ENCODE results near the gene CXorf38.
A peak's percentile ranks its signal among the peaks of the same experiment; 100 is the strongest.

Gene CXorf38, protein sequence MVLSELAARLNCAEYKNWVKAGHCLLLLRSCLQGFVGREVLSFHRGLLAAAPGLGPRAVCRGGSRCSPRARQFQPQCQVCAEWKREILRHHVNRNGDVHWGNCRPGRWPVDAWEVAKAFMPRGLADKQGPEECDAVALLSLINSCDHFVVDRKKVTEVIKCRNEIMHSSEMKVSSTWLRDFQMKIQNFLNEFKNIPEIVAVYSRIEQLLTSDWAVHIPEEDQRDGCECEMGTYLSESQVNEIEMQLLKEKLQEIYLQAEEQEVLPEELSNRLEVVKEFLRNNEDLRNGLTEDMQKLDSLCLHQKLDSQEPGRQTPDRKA

DNA sequence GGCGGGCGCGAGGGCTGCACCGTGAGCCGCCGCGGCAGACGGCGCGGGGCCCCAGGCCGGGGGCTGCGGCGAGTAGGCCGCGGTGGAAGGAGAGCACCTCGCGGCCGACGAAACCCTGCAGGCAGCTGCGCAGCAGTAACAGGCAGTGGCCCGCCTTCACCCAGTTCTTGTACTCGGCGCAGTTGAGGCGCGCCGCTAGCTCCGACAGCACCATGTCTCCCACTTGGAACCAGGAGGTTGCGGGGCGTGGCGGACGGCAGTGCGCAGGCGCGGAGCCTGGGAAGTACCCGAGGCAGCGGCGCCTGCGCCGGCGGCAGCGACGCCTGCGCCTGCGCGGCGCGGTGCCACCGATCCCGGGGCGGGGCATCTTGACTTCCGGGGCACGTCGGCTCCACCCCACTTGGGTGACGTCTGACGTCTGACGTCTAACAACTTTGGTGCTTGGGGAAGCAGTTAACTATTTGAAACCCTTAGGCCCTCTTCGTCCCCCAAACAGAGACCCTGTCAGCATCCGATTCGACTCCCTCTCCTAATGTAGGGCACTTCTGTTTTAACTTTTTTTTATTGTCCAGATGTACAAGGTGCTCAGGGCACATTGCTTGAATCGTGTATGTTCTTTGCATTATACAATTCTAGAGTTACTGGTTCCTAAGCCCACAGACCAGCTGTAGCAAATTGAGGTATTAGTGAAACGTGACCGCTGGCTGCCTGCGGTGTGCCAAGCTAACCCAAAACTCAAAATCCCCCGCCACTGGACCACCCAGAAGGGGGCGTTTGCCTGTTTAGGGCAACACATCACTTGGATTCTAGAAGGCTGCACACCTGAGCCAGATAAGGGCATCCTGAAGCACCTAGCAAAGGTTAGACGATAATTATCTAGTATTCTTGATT lies at the start of gene CXorf38:
Gene CXorf38 (minus strand): TSS at position 255 of the 891 bp plus-strand sequence. CDS start 41 bp downstream, at position 214.
- peak; percentile 93 for DNase-seq

DNA sequence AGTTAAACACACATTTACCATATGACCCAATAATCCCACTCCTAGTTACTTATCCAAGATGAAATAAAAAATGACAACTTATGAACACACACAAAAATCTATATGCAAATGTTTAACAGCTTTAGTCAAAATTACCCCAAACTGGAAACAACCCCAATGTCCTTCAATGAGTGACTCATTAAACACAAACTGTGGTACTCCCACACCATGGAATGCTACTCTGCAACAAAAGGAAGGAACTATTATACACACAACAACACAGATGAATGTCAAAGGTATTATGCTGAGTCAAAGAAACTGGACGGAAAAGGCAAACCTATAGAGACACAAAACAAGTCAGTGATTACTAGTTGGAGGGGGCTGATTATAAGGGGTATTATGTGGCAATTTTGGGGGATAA lies 47.4 kb upstream of the CXorf38 start:
- no peak for DNase-seq

DNA sequence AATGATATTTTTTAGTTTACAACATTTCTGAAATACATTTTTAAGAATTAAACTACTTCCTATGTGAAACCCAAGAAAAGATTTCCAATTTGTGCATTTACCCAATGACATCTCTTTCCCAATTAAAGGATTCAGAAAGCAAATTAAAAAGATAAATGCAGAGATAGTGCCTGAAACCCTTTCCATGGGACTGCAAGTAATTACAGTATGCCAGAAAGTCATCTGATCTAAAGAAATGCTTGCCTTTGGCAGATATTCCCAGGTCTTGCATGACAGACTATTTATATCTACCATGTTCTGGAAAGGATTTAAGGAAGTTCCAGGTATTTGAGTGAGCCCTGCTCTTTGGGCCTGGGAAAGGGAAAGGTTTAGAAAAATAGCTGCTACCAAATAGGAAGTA lies 41.6 kb upstream of the CXorf38 start:
- no peak for DNase-seq

DNA sequence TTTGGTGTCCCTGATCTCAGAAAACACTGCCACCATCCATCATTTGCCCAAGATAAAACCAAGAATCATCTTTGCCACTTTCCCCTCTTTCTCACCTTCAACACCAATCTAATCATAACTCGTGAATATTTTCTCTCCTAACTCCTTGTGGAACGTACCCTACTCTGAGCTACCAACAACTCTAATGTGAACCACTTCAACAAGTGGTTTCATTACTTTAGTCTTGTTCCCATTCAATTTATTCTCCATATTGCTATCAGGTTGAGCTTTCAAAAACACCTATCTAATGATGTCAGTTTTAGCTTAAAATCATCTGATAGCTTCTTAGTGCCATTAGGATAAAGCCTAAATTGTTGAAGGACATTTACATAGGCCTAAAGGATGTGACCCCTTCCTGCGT lies 39.8 kb upstream of the CXorf38 start:
- no peak for DNase-seq

DNA sequence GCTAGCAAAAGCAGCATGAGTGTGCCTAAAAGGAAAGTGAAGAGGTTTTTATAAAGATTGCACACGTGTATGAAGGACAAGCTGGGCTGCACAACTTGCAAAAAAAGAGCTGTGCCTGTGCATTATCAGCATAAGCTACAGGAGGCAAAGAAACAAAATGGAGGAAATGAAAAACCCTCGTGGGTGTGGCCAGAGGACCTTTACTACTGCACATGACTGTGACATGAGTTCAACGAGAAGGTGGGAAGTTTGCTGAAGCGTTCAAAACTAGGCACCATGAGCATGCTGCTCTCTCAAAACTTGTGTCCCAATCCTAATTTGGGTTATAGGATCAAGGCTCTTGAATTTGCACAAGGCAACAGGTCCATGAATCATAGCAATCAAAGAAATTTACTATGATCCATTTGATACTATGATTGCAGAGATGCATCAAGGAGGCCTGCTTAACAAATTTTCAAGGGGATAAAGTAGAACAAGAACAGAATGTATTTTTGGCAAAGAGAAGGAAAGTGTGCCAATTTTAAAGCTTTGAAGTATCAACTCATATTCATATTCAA lies 38.1 kb upstream of the CXorf38 start:
- no peak for DNase-seq

DNA sequence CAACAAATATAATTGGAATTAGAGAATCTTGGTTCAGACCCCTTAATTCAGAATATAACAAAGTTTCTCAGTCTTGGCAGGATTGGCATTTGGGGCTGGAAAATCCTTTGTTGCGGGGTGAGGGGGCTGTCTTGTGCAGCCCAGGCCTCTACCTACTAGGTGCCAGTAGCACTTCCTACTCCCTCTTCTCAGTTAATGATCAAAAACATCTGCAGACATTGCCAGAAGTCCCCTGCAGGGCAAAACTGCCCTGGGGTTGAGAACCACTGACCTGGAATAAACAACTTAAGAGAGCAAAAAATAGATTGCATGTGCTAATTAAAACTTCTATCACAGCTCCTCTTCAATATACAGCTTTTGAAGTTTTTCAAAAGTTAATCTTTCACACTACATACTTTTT lies 36.7 kb upstream of the CXorf38 start:
- no peak for DNase-seq

DNA sequence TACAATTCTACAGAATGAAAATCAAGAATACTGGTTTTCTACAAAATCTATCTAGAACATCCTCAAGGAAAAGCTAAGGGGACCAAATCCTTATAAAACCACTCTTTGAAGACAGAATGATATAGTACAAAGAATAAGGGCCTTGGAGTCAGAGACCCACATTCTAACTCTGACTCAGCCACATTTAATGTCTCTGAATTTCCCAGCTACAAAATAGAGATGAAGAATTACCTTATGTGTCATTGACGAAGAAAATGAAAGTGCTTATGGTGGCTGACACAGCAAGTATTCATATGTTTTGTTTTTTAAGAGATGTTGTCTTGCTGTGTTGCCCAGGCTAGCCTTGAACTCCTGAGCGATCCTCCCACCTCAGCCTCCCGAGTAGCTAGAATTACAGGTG lies 35.9 kb upstream of the CXorf38 start:
- DNase-seq, result no peak

DNA sequence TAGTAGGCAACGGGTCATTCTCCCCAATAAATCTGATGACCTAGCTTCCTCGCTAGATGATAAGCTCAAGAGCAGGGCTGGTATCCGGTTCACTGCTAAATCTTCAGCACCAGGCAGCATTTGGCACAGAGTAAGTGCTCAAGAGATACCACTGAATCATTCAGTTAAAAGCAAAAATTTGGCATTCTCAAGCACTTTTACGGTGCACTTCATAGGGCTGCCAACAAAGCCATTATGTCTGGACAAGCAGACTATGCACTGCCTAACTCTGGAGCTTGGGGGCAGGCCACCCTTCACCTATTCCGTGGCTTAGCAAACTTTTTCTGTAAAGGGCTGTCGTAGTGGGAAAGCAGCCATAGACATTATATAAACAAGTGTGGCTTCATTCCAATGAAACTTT lies 23.8 kb upstream of the CXorf38 start:
- no peak for DNase-seq

DNA sequence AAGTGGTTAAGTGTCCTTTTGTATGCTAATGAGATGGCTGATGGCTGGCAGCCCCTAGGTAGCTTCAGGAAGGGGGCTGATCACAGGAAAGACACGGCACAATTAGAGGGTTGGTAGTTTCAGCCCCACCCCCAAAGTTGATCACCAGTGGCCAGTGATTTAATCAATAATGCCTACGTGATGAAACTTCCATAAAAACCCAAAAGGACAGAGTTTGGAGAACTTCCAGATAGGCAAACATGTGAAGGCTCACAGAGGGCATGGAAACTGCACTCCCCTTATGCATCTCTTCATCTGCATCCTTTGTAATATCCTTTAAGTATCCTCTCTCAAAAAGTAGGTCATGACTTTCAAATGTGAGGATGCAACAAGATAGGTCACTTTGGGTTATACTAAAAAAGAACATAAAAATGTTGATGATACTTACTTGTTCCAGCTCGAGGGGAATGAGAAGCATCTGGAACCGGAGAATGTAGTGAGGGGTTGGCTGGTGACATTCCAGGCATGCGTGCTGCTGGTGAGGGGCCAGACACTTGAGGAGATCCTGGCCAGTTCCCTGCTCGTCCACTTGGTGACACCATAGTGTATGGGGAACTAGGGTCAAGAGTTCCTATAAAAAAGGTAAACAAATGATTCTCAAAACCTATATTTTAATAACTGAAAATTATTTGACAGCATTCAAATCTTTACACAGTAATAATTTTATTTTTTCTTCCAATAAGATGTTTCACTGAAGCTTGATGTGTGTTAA lies 16.7 kb upstream of the CXorf38 start:
- no peak for DNase-seq

DNA sequence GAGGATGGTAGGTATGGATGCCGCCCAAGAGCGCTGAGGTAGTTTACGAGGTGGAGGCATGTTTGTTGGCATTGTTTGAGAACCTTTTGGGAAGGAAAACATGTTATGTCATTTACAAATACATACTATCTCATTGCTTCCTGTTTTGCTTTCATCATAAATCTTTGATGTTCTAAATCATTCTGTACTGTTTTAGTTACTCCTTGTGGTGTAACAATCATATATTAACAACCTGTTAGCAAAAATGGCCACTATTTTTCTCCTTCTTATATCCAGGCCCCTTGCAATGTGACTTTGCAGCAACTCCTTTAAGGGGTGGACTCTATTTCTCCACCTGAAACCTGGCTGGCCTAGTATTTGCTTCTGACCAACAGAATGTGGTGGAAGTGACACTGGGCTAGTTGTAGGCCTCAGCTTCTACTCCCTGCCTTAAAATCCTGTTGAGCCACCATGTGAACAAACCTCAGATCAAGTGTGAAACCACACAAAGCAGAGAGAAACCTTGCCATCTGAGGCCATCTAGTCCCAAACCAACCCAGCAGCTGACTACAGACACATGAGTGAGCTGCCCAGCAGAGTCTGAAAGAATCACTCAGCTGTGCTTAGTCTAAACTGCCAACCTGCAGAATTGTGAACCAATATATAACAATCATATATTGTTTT lies 15.8 kb upstream of the CXorf38 start:
- DNase-seq, result no peak

DNA sequence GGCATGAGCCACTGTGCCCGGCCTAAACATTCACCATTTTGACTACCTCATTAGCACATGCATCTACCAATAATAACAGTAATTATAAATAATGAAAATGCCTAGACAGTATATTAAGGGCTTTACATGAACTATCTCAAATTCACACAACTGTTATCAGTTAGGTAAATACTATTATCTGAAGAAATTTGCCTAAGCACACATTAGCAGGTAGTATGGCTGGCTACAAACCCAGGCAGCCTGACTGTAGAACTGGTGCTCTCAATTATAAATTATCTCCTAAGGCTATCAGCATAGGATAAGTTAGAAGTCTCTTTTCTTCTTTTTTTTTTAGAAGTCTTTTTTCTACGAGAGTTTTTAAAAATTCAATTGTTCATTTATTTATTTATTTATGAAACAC lies 14.1 kb upstream of the CXorf38 start:
- no peak for DNase-seq

DNA sequence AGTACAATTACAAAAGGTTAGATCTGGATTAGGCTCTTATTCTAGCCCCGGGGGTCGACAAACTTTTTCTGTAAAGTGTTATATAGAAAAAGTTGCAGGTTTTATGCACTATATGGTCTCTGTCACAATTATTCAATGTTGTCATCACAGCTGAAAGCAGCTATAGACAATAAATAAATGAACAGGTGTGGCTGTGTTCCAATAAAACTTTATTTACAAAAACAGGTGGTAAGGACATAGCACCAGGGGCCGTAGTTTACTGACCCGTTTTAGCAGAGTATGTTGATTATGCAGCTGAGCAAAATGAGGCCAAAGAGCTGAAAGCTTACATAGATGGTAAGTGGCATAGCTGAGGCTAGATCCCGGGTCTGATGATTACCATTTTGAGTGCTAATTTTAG lies 13.0 kb upstream of the CXorf38 start:
- no peak for DNase-seq

DNA sequence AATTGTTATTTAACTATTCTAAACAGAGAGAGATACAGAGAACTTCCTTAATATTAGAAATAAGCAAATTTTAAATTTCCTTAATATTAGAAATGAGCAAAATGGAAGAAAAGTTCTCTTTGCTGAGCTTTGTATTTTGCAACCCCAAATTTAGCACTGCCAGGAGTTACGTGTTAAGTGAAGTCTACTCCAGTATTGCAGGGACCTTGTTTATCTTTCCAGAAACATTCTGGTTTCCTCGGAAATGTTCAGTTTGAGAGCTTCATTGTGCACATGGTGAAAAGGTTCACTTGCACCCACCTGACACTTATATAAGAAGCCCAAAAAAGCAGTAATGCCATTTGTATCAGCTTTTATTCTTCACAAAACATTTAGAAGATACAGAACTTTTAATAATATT lies 6.2 kb upstream of the CXorf38 start:
- DNase-seq, result no peak

DNA sequence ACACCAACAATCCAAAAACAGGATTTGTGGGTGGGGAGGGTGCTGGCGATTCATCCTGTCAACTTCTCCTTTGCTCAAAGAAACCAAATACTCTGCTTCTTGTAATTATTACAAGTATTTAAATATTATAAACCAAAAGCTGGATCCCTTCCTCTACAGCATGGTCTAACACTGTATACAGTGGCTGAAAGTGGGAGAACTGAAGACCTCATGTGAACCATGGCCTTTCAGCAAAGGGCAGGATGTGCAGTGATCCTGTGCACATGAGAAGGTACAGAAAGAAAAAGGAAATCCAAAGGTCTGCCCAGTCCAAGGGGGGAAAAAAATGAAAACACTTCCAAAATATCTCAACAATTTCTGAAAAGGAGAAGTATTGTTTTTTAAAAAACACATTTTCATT lies 5.3 kb upstream of the CXorf38 start:
- DNase-seq, result no peak

DNA sequence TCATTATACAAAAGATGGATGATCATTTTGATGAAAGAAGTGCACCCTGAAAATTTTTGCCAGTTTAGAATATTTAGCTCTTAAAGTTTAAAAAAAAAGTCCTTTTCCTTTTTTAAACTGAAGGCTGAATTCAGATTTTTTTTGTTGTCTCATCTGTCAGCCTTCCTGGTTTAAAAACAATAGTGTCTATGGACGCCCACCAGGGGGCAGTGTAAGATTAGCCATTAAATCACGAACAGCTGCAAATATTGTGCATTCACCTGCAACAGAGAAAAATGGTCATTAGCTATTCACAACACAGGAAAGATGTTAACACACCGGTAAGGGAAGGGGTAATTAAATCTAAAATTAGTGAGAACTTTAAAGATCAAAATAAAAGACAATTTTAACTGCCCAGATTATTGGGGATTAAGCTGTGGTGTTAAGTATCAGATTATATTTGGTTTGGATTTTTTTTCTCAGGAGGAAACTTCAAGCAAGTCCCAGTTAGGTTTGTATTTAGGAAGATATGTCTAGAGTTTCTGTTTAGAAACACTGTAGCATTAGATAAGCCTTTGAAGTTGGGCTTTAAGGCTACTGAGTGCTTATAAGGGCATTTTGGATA lies 4.4 kb upstream of the CXorf38 start:
- no peak for DNase-seq

DNA sequence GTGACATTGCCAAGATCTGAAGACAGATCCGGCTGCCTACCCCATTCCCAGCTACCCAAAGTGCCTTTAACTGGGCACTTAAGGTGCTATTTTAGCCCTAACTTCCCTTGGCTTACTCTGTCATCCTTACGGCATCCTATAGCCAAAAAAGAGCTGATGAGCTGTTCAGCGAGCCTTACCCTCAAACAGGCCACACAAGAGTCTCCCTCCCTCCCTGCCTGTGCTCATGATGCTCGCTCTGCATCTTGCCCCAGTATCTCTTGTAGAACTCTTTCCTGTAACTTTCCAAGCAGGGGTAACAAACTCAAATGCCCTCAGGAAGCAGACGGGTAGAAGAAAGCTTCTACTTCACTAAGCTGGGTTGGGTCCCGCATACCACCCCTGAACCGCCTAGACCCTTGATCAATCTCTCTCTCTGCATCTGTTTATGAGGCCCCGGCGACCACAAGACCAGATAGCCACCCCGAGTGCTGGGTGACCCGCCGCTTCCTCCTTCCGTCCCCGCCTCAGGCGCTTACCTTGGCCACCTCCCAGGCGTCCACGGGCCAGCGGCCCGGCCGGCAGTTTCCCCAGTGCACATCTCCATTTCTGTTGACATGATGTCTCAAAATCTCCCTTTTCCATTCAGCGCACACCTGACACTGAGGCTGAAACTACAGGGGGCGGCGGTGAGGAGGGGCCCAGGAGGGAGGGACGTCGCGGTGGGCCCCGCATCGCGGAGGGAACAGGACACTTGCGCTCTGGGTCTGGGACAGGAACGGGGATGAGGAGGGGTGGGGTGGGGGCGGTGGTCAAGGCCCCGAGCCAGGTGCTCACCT lies 663 bp downstream of the CXorf38 start:
- peak; percentile 34 for DNase-seq

DNA sequence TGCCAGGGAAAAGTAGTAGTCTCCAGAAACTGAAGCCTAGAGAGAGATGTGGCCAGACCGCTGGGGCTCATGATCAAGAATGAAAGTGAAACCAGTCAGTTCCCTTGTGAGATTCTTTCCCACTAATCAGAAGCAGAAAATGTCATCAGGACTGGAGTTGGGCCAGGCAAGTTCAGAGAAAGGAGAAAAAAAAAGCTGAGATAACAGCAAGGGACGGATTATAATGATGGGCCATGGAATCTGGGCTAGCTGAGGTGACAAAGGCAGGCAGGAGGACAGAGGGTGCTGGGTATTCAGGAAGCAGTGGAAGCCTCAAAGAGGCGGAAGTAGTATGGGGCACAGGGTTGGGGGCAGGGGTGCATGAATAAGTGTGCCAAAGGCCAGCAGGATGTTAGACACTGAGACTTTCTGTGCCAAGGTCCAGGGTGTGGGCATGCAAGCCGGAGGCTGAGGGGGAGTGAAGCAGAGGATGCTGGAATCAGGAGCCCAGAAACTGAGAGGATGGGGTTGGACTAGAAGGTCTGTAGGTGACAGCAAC lies 2.5 kb downstream of the CXorf38 start:
- DNase-seq, result no peak

DNA sequence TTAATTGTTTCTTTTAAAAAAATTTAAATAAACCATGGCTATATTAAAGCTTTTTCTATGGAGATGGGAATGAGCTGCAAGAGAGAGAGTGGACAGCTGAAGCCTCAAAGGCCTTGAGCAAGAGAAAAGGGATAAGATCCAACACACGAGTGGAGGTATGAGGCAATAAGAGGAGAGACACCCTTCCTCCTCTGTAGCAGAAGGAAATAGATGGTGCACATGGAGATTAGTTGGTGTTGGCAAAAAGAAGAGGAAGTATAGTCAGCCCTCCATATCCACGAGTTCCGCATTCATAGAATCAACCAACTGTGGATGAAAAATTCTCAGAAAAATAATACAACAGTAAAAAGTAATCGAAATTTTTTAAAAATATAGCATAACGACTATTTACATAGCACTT lies 3.2 kb downstream of the CXorf38 start:
- DNase-seq, result no peak

DNA sequence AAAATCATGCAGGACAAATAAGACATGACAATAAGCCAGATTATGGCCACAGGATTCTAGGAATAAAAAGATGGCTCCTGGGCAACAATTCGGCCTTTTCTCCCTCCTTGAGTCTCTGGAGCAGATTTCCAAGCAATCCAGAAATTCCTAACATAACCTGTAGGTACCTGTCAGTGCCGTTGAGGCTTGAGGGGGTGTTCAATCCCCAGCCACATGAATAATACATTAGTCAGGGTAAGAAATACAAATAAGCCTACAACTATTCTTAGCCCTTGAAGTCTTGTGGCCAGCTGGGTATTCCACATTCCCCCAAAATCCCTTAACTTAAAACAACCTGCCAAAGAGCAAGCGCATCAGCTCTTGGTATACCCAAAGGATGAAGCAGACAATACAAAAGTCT lies 9.7 kb downstream of the CXorf38 start:
- DNase-seq, result no peak

DNA sequence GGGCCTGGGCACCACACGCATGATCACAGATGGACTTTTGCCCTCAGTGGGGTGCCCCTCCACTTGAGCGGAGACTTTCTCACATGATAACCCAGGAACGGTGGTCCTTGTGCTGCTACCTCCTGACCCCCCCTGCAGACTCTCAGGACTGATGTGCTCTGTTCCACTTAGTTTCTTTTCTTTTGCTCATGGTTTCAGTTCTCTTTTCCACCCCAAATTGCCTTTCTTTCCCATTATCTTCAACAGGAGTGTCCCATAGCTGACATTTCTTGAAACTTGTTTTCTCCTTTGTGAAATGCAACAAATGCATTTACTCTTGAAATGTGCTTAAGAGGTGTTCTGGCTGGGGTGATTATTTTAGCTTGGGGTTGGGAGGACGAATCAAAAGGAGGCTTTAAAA lies 15.2 kb downstream of the CXorf38 start:
- no peak for DNase-seq

DNA sequence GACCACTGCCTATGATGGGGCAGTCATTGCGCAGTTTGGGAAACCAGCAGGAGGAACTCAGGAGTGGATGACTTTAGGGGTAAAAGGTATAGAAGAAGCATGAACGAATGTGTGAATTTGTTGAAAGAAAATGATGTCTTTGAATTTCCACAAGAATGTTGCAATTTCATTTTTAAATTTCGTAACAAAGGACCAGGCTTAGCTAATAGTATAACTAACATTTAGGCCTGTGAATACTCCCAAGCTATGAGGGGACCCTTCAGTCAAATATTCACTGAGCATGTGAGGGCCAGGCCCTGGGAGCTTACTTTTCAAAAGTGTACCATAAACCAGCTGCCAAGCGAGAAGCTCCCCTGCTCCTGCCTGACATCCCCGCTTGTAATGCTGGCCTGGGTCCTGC lies 18.9 kb downstream of the CXorf38 start:
- DNase-seq, result no peak
